Measurements from ENCODE around the gene VILL. TPM values are rescaled to one million over a fixed set of nuclear protein-coding genes. Genes with fewer than 3 reads are reported as not detected.
A peak's percentile ranks its signal among the peaks of the same experiment; 100 is the strongest.

VILL gene
- total RNA-seq, 4 donors from 2014 or later: 5.5 to 13.0 (median 9.5) TPM

DNA sequence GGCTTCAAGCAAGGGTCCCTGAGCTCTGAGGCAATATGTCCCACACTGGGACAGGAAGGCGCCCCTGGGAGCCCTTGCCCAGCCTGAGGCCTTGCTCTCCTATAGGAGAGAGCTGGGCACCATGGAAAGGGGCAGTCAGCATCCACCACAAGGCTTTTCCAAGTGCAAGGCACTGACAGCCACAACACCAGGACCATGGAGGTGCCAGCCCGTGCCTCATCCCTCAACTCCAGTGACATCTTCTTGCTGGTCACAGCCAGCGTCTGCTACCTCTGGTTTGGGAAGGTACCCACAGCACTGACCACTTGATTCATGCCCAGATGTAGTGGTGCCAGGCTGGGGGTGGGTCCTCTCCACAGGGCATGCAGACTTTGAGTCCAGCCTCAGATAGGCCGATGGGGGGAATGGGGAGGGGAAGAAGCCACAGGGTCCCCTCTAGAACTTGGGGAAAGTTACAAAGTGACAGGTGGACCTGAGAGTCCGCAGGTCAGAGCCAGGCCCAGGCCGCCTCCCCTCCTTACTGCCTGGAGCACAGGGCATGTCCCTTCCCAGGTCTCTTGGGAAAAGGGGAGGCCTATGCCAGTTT, 11.8 kb downstream of the VILL start:
- Histone ChIP-seq H3K27me3 (no peaks in the 10 kb centered on the region), H3K4me1 (peaks cover 24 to 37% of the 10 kb centered on the region in 2 donors), H3K9me3 (no peaks in the 10 kb centered on the region), H3K36me3 (peaks cover 0 to 8% of the 10 kb centered on the region in 2 donors), H3K27ac (no peak overlapping the region), H3K4me3 (replicated peaks in 1 of 3) (no peak overlapping the region)
- 98 to 100% methylated on average over 3 to 6 of the region's 6 CpGs for WGBS, 2 donors
- TF ChIP-seq, protein P1, sequence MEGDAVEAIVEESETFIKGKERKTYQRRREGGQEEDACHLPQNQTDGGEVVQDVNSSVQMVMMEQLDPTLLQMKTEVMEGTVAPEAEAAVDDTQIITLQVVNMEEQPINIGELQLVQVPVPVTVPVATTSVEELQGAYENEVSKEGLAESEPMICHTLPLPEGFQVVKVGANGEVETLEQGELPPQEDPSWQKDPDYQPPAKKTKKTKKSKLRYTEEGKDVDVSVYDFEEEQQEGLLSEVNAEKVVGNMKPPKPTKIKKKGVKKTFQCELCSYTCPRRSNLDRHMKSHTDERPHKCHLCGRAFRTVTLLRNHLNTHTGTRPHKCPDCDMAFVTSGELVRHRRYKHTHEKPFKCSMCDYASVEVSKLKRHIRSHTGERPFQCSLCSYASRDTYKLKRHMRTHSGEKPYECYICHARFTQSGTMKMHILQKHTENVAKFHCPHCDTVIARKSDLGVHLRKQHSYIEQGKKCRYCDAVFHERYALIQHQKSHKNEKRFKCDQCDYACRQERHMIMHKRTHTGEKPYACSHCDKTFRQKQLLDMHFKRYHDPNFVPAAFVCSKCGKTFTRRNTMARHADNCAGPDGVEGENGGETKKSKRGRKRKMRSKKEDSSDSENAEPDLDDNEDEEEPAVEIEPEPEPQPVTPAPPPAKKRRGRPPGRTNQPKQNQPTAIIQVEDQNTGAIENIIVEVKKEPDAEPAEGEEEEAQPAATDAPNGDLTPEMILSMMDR (IDR thresholded peaks at IDR 0.05): no peak
- TF ChIP-seq POLR2A (IDR thresholded peaks at IDR 0.05): no peak
- DNase-seq: no peak
- intact Hi-C loops (cut with DNase I): no loop called here

DNA sequence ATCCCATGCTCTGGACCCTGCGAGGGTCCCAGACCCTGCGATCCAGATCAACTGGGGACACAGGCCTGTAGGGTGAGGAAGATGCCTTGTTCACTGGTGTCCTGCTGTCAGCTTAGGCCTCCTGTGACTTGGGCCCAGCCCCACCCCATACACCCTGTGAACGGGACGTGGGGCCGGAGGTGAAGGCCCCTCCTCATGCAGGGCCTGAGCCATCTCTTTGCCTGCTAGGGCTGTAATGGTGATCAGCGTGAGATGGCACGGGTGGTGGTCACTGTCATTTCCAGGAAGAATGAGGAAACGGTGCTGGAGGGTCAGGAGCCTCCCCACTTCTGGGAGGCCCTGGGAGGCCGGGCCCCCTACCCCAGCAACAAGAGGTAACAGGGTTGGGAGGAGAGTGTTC, 12.4 kb downstream of the VILL start:
- DNase-seq: no peak
- TF ChIP-seq, protein P1 (IDR thresholded peaks at IDR 0.05): no peak
- no peak for TF ChIP-seq POLR2A (IDR thresholded peaks at IDR 0.05)
- Histone ChIP-seq H3K4me1 (peaks cover 24 to 34% of the 10 kb centered on the region in 2 donors), H3K27ac (no peak overlapping the region), H3K9me3 (no peaks in the 10 kb centered on the region), H3K4me3 (replicated peaks in 1 of 3) (no peak overlapping the region), H3K27me3 (no peaks in the 10 kb centered on the region), H3K36me3 (peaks cover 0 to 10% of the 10 kb centered on the region in 2 donors)
- intact Hi-C loops (cut with DNase I): no loop called here
- 89 to 94% methylated on average over 5 to 9 of the region's 9 CpGs for WGBS, 2 donors

DNA sequence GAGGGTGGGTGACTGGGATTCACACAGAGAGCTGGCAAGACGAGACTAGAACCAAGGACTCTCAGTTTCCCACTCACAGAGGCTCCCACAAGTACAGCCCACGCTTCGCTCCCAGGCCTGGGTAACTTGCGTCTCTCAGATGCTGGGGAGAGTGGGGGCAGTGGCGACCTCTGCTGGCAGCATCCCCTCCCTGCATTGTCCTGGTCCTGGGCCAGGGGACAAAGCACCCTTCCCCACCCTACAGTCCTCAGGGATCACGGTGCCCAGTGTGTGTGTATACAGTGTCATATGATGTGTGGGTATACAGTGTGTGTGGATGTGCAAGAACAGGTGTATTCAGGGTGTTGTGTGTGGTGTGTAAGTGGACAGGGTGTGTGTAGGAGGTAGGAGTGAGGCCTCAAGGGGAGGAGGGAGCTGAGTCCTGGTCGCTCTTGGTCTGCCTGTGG, 12.8 kb downstream of the VILL start:
- Histone ChIP-seq H3K4me1 (peaks cover 20 to 30% of the 10 kb centered on the region in 2 donors), H3K4me3 (replicated peaks in 1 of 3) (no peak overlapping the region), H3K27ac (peak overlapping the region in 1 of 3 donors; percentile 80), H3K27me3 (no peaks in the 10 kb centered on the region), H3K9me3 (no peaks in the 10 kb centered on the region), H3K36me3 (peaks cover 0 to 14% of the 10 kb centered on the region in 2 donors)
- 69 to 81% methylated on average over 7 of the region's 7 CpGs for WGBS, 2 donors
- DNase-seq: peak; percentile 42 to 49
- no peak for TF ChIP-seq POLR2A (IDR thresholded peaks at IDR 0.05)
- TF ChIP-seq, protein P1 (IDR thresholded peaks at IDR 0.05): peak; percentile 32 to 76 (median 54)
- intact Hi-C loops (cut with DNase I): no loop called here

DNA sequence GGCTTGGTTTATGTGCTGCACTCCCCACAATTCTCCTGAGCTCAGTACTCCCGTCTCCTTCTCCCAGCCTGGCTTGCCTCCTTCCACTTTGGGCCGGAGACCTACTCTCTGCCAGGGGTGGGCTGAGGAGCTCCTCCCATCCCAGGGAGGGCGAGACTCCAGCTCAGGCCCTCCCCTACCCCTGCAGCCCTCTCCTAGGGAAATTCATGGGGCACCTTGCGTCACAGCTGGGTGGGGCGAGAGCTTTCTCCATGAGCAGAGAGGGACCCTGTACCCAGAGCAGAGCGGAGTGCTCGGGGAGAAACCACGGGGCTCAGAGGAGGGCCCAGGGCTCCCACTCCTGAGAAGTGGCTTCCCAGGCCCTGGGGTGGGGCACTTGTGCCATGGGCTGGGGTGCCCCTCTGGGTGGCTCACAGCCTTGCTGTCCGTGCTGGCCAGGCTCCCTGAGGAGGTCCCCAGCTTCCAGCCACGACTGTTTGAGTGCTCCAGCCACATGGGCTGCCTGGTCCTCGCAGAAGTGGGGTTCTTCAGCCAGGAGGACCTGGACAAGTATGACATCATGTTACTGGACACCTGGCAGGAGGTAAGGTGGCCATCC, 13.3 kb downstream of the VILL start:
- DNase-seq: peak in 1 of 2 donors; percentile 1
- Histone ChIP-seq H3K27me3 (no peaks in the 10 kb centered on the region), H3K4me3 (replicated peaks in 1 of 3) (no peak overlapping the region), H3K4me1 (peaks cover 20 to 27% of the 10 kb centered on the region in 2 donors), H3K9me3 (no peaks in the 10 kb centered on the region), H3K27ac (peak overlapping the region in 2 of 3 donors; percentile 41 to 80), H3K36me3 (peaks cover 0 to 14% of the 10 kb centered on the region in 2 donors)
- intact Hi-C loops (cut with DNase I): no loop called here
- WGBS, 2 donors: 63 to 82% methylated on average over 7 to 8 of the region's 11 CpGs
- TF ChIP-seq, protein P1 (IDR thresholded peaks at IDR 0.05): no peak
- no peak for TF ChIP-seq POLR2A (IDR thresholded peaks at IDR 0.05)
